Suprapubic skin (tissue), 4 donors: ENCODE measurements around the gene DAGLB. TPM values are rescaled to one million over a fixed set of nuclear protein-coding genes. Genes with fewer than 3 reads are reported as not detected.
"Not testable (repeated sequence)": the region's sequence is repeated elsewhere in the genome, so short reads cannot be mapped to it uniquely, and the experiment has no call there.

Source experiments
- DNase-seq, 2 donors: peaks; one replicate each; pipeline ENCODE4 v3.0.0-alpha.2; 2019; ENCODE audit warnings: low spot score in 2 of 2
- H3K27ac ChIP-seq: fragments of 200-600 bp; sonication (generic); one replicate; pipeline ENCODE4 v1.5.1; 2019
- H3K27me3 ChIP-seq: fragments of 200-600 bp; sonication (generic); one replicate; pipeline ENCODE4 v1.5.1; 2019
- H3K36me3 ChIP-seq: fragments of 200-600 bp; sonication (generic); one replicate; pipeline ENCODE4 v1.5.1; 2019
- H3K4me1 ChIP-seq: fragments of 200-600 bp; sonication (generic); one replicate; pipeline ENCODE4 v1.5.1; 2019
- H3K4me3 ChIP-seq: fragments of 200-600 bp; sonication (generic); one replicate; pipeline ENCODE4 v1.5.1; 2019; ENCODE audit warnings: mild to moderate bottlenecking
- H3K9me3 ChIP-seq: fragments of 200-600 bp; sonication (generic); one replicate; pipeline ENCODE4 v1.5.1; 2019
- EP300 ChIP-seq: sonication (generic); formaldehyde crosslinking; IDR thresholded peaks from one replicate; pipeline ENCODE4 v1.6.1; 2017; ENCODE audit warnings: antibody characterized with exemption
- POLR2A ChIP-seq, 2 donors: fragments of 450-650 bp; IDR thresholded peaks; one replicate each; pipeline ENCODE4 v1.6.1; 2017; ENCODE audit warnings: antibody characterized with exemption in 2 of 2, mild to moderate bottlenecking in 2 of 2, moderate library complexity in 2 of 2
- POLR2AphosphoS5 ChIP-seq, 3 donors: sonication (generic); formaldehyde crosslinking; IDR thresholded peaks; one replicate each; pipeline ENCODE4 v1.6.1; 2017; ENCODE audit warnings: antibody characterized with exemption in 3 of 3
- WGBS: methylation state at CpG from one replicate; pipeline ENCODE4 v1.1.5; 2018; 5-methylcytosine and 5-hydroxymethylcytosine counted together
- total RNA-seq, 4 donors: library from RNA; depleted of rRNA; stranded (reverse); fragments of >200 nt; gene quantifications; one replicate each; pipeline ENCODE4 v1.1.0, GENCODE V29; 2016
- TF ChIP-seq, protein P1 (sequence below), 2 donors: fragments of 200-600 bp in 1 of 2; fragments of 450-650 bp in 1 of 2; sonication (generic) in 1 of 2; IDR thresholded peaks; one replicate each; pipeline ENCODE4 v1.5.1; 2016 to 2019; ENCODE audit warnings: antibody characterized with exemption in 2 of 2, mild to moderate bottlenecking in 1 of 2, moderate library complexity in 1 of 2

DAGLB gene
- total RNA-seq, 4 donors from 2014 or later = 19.0 to 61.2 (median 22.0) TPM

DNA sequence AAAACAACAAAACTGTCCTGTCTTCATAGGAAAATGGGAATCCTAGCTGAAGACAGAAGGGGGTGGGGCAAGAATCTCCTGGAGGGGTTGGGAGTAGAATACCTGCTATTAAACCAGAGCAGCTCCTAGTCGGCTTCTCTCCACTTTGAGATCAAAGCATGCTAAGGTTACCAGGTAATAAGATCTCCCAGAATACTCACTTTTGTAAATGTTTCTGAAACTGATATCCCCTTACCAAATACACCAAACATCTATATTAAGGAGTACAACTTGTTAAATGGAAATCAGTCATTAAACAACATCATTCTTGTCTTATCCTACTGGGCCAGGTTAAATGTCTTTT is 29.5 kb upstream of the DAGLB start:
- peaks cover 21% of the 10 kb centered on the region for H3K36me3 ChIP-seq
- WGBS = 37% methylated on average over 1 of the region's 1 CpG
- no peak overlapping the region for H3K27ac ChIP-seq
- TF ChIP-seq EP300 = no peak
- TF ChIP-seq, protein P1, sequence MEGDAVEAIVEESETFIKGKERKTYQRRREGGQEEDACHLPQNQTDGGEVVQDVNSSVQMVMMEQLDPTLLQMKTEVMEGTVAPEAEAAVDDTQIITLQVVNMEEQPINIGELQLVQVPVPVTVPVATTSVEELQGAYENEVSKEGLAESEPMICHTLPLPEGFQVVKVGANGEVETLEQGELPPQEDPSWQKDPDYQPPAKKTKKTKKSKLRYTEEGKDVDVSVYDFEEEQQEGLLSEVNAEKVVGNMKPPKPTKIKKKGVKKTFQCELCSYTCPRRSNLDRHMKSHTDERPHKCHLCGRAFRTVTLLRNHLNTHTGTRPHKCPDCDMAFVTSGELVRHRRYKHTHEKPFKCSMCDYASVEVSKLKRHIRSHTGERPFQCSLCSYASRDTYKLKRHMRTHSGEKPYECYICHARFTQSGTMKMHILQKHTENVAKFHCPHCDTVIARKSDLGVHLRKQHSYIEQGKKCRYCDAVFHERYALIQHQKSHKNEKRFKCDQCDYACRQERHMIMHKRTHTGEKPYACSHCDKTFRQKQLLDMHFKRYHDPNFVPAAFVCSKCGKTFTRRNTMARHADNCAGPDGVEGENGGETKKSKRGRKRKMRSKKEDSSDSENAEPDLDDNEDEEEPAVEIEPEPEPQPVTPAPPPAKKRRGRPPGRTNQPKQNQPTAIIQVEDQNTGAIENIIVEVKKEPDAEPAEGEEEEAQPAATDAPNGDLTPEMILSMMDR (IDR thresholded peaks at IDR 0.05) = no peak
- TF ChIP-seq POLR2AphosphoS5 (IDR thresholded peaks at IDR 0.05) = no peak
- no peak for TF ChIP-seq POLR2A (IDR thresholded peaks at IDR 0.05)
- no peak overlapping the region for H3K4me3 ChIP-seq
- no peaks in the 10 kb centered on the region for H3K27me3 ChIP-seq
- DNase-seq = no peak
- H3K4me1 ChIP-seq = peaks cover 41% of the 10 kb centered on the region
- H3K9me3 ChIP-seq = no peaks in the 10 kb centered on the region

DNA sequence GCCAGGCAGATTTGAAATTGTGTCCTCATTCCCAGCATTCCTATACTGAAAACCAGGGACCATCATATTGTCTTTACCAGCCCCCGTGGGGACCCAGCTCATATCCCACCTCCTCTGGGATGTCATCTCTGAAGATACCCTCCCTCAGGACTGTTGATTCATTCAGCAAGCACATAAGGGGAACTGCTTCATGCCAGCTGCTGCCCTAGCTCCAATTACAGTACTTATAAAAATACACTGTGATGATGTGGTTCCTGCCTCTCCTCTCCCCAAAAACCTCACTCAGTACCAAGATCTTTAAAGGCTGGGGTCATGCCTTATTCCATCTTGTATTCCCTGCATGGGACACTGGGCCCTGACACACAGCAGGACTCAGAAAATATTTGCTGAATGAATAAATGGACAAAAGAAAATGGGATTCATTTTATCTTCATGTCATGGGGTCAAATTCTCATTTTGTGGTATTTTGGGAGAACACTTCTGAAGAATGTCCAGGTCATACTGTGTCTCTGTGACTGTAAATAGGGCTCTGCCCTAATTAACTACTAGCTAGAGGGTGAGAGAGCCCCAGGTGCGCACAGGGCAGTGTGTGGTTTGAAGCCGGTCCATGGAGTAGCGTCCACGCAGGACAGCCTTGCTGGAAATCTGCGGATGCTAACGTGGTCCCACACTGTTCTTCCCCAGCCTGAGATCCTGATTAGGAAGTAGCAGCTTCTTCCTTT is 29.0 kb upstream of the DAGLB start:
- no peak overlapping the region for H3K27ac ChIP-seq
- DNase-seq = no peak
- 65% methylated on average over 7 of the region's 7 CpGs for WGBS
- no peak overlapping the region for H3K4me3 ChIP-seq
- H3K27me3 ChIP-seq = no peaks in the 10 kb centered on the region
- TF ChIP-seq EP300 (no peak), POLR2AphosphoS5 (IDR thresholded peaks at IDR 0.05) (no peak), POLR2A (IDR thresholded peaks at IDR 0.05) (no peak)
- TF ChIP-seq, protein P1 (IDR thresholded peaks at IDR 0.05) = no peak
- peaks cover 26% of the 10 kb centered on the region for H3K36me3 ChIP-seq
- no peaks in the 10 kb centered on the region for H3K9me3 ChIP-seq
- peaks cover 38% of the 10 kb centered on the region for H3K4me1 ChIP-seq

DNA sequence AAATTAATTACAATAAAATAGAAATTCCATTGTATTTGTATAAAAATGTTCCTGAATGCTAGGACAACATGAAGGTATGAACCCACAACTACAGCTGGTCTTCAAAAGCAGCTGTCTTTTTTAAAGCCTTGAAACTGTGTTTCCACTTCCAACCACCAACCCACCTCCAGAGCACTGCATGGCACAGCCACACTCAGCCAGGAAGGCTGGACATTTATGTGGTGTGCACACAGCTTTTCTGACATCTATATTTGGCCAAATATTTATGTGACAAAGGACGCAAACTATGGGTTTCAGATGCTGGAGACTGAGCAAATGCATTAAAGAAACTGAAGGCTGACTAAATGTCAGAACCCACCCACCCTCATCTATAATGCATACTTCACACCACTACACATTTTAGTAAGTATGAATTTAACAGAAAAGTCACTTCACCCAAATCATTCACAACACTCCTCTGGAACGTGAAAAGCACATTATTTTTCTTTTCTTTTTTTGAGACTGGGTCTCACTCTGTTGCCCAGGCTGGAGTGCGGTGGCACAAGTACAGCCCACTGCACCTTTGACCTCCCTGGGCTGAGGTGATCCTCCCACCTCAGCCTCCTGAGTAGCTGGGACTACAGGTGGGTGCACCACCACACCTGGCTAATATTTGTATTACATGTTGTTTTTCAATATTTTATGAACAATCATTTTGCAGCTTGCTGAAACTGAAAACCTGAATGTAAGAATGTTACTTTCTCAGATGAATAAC is 27.9 kb upstream of the DAGLB start:
- WGBS = 88% methylated on average over 3 of the region's 3 CpGs
- no peak for DNase-seq
- peaks cover 34% of the 10 kb centered on the region for H3K36me3 ChIP-seq

DNA sequence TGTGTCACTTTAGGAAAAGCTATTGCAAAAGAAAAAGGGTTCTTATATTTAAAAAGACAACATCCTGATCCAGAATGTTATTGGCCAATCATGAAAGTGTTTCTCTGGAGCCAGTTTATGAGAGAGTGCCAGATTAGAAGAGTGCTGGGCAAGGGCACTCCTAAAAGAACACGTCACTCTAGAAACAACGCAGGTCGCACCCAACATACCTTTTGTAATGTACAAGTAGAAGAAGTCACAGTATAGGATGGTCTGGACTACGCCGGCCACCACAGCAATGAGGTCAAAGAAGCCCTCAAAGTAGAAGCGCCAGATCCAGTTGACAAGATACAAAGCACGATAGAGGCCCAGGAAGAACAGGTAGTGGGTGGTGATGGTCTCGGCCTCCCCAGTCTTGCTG is 18.1 kb upstream of the DAGLB start:
- no peak for DNase-seq
- H3K27ac ChIP-seq = no peak overlapping the region
- no peak overlapping the region for H3K4me3 ChIP-seq
- H3K27me3 ChIP-seq = no peaks in the 10 kb centered on the region
- WGBS = 93% methylated on average over 8 of the region's 8 CpGs
- no peaks in the 10 kb centered on the region for H3K9me3 ChIP-seq
- no peak for TF ChIP-seq POLR2A (IDR thresholded peaks at IDR 0.05)
- no peak for TF ChIP-seq POLR2AphosphoS5 (IDR thresholded peaks at IDR 0.05)
- no peak for TF ChIP-seq EP300
- TF ChIP-seq, protein P1 (IDR thresholded peaks at IDR 0.05) = no peak
- H3K36me3 ChIP-seq = peaks cover 88% of the 10 kb centered on the region
- no peaks in the 10 kb centered on the region for H3K4me1 ChIP-seq

More for the DNA sequence above, 27.9 kb upstream of the DAGLB start:
- TF ChIP-seq, protein P1 (IDR thresholded peaks at IDR 0.05) = no peak
- TF ChIP-seq POLR2AphosphoS5 (IDR thresholded peaks at IDR 0.05) (no peak), EP300 (no peak), POLR2A (IDR thresholded peaks at IDR 0.05) (no peak)
- Histone ChIP-seq H3K27ac (no peak overlapping the region), H3K9me3 (no peaks in the 10 kb centered on the region), H3K4me3 (no peak overlapping the region), H3K27me3 (no peaks in the 10 kb centered on the region), H3K4me1 (peaks cover 28% of the 10 kb centered on the region)

DNA sequence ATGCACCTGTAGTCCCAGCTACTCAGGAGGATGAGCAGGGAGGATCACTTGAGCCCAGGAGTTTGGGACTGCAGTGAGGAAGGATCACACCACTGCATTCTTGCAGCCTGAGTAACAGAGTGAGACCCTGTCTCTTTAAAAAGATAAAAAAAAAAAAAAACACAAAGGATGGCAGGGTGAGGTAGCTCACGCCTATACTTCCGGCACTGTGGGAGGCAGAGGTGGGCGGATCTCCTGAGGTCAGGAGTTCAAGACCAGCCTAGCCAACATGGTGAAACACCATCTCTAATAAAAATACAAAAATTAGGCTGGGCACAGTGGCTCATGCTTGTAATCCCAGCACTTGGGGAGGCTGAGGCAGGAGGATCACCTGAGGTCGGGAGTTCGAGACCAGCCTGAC is 15.9 kb upstream of the DAGLB start:
- not testable (repeated sequence) for H3K27me3 ChIP-seq, H3K4me1 ChIP-seq, H3K9me3 ChIP-seq, DNase-seq, H3K27ac ChIP-seq, H3K4me3 ChIP-seq
- WGBS = 82% methylated on average over 5 of the region's 5 CpGs
- H3K36me3 ChIP-seq = peaks cover 69% of the 10 kb centered on the region
